BLaER1 (cell line): ENCODE data around the gene ZFAND2A.
A peak's percentile ranks its signal among the peaks of the same experiment; 100 is the strongest.

ENCODE experiments used
- H3K27ac ChIP-seq: shearing (Covaris generic); formaldehyde crosslinking; 2 replicates; pipeline ENCODE4 v1.8.1; 2022
- H3K27me3 ChIP-seq: shearing (Covaris generic); formaldehyde crosslinking; 2 replicates; pipeline ENCODE4 v1.8.1; 2022
- H3K36me3 ChIP-seq: shearing (Covaris generic); formaldehyde crosslinking; 2 replicates; pipeline ENCODE4 v1.8.1; 2022
- H3K4me1 ChIP-seq: shearing (Covaris generic); formaldehyde crosslinking; 2 replicates; pipeline ENCODE4 v1.8.1; 2022
- H3K4me2 ChIP-seq: shearing (Covaris generic); formaldehyde crosslinking; 2 replicates; pipeline ENCODE4 v1.8.1; 2022
- H3K4me3 ChIP-seq: shearing (Covaris generic); formaldehyde crosslinking; 2 replicates; pipeline ENCODE4 v1.8.1; 2022
- H3K9ac ChIP-seq: shearing (Covaris generic); formaldehyde crosslinking; 2 replicates; pipeline ENCODE4 v1.8.1; 2022
- H3K9me3 ChIP-seq: shearing (Covaris generic); formaldehyde crosslinking; 2 replicates; pipeline ENCODE4 v1.8.1; 2022
- H4K20me1 ChIP-seq: shearing (Covaris generic); formaldehyde crosslinking; 2 replicates; pipeline ENCODE4 v1.8.1; 2022
- Cebpa-rat ChIP-seq: shearing (Covaris generic); IDR thresholded peaks from 2 replicates; pipeline ENCODE4 v1.8.1; 2022

The ZFAND2A gene

GRCh38 chr7:1140476-1141104 is 19.4 kb downstream of the ZFAND2A start:
- Histone ChIP-seq H3K36me3 (no peaks in the 10 kb centered on the region), H3K4me2 (peak overlapping the region; percentile 45), H3K4me3 (no peak overlapping the region), H3K9me3 (no peaks in the 10 kb centered on the region), H4K20me1 (no peaks in the 10 kb centered on the region), H3K9ac (no peak overlapping the region), H3K27ac (no peak overlapping the region), H3K27me3 (no peaks in the 10 kb centered on the region), H3K4me1 (peaks cover 56% of the 10 kb centered on the region)
- TF ChIP-seq Cebpa-rat: no peak

GRCh38 chr7:1137517-1138167 is 22.4 kb downstream of the ZFAND2A start:
- Histone ChIP-seq H3K4me2 (peak overlapping the region; percentile 98), H3K9ac (peak overlapping the region; percentile 87), H4K20me1 (no peaks in the 10 kb centered on the region), H3K4me3 (peak overlapping the region; percentile 88), H3K4me1 (peaks cover 46% of the 10 kb centered on the region), H3K36me3 (peaks cover 5% of the 10 kb centered on the region), H3K9me3 (peaks cover 5% of the 10 kb centered on the region; the same call in 1 of the 2 replicates), H3K27me3 (no peaks in the 10 kb centered on the region), H3K27ac (peak overlapping the region; percentile 71)
- no peak for TF ChIP-seq Cebpa-rat

DNA sequence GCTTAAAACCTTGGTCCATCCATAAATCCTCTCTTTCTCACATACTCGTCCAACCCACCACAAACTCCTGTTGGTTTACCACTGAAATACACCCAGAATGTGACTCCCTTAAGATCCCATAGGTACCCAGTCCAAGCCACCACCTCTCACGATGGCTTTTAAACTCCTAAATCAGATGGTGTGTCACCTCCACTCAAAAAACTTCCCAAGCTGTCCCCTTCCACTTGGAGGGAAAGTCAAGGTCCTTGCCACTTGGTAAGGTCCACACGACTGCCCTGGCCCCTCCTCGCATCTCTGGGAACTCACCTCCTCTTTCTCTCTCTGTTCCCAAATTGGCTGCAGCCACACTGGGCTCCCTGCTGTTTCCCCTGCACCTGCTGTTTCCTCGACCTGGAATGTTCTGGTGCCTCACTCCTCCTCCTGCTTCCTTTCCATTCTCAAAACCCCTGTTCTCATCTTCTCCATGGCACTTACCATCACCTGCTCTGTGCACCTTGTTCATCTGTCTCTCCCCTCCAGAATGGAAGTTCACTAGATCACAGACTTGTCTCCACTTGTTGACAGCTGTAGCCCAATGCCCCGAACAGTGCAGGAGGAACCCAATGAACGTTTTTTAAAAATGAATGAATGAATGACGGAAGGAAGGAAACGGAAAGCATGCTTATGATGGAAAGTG is 23.0 kb downstream of the ZFAND2A start:
- peak overlapping the region; percentile 71; the same call in 1 of the 2 replicates for H3K27ac ChIP-seq
- no peak for TF ChIP-seq Cebpa-rat
- peak overlapping the region; percentile 87 for H3K9ac ChIP-seq

DNA sequence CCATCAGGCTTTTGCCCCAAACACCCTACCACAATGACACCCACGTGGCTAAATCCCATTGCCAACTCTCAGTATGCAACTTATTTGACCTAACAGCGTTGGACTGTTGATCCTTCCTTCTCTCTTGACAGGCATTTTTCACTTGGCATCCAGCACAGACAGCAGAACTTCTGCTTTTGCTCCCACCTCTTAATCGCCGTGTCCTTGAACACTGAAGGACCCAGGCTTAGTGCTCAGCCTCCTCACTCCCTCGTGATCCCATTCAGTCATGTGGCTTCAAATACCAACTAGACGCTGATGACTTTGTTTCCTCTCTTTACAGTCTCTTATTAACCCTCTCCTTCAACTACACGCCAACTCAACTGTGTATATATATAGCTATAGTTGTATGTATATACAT is 25.0 kb downstream of the ZFAND2A start:
- H3K36me3 ChIP-seq: peaks cover 18% of the 10 kb centered on the region
- TF ChIP-seq Cebpa-rat: no peak
- H3K9me3 ChIP-seq: peaks cover 13% of the 10 kb centered on the region
- no peaks in the 10 kb centered on the region for H4K20me1 ChIP-seq
- peaks cover 28% of the 10 kb centered on the region for H3K4me1 ChIP-seq
- no peak overlapping the region for H3K4me3 ChIP-seq
- H3K27me3 ChIP-seq: no peaks in the 10 kb centered on the region
- no peak overlapping the region for H3K9ac ChIP-seq
- H3K27ac ChIP-seq: no peak overlapping the region
- H3K4me2 ChIP-seq: no peak overlapping the region

More for the DNA sequence above, 23.0 kb downstream of the ZFAND2A start:
- peaks cover 12% of the 10 kb centered on the region for H3K9me3 ChIP-seq
- peak overlapping the region; percentile 98 for H3K4me2 ChIP-seq
- H4K20me1 ChIP-seq: no peaks in the 10 kb centered on the region
- H3K36me3 ChIP-seq: peaks cover 12% of the 10 kb centered on the region
- peak overlapping the region; percentile 88 for H3K4me3 ChIP-seq
- no peaks in the 10 kb centered on the region for H3K27me3 ChIP-seq
- H3K4me1 ChIP-seq: peaks cover 39% of the 10 kb centered on the region

GRCh38 chr7:1131471-1132265 is 28.3 kb downstream of the ZFAND2A start:
- Histone ChIP-seq H3K4me3 (no peak overlapping the region), H3K4me1 (peaks cover 2% of the 10 kb centered on the region), H3K9ac (no peak overlapping the region), H3K27me3 (no peaks in the 10 kb centered on the region), H3K4me2 (no peak overlapping the region), H3K9me3 (peaks cover 13% of the 10 kb centered on the region), H3K27ac (no peak overlapping the region), H3K36me3 (peaks cover 31% of the 10 kb centered on the region), H4K20me1 (no peaks in the 10 kb centered on the region)
- TF ChIP-seq Cebpa-rat: no peak

DNA sequence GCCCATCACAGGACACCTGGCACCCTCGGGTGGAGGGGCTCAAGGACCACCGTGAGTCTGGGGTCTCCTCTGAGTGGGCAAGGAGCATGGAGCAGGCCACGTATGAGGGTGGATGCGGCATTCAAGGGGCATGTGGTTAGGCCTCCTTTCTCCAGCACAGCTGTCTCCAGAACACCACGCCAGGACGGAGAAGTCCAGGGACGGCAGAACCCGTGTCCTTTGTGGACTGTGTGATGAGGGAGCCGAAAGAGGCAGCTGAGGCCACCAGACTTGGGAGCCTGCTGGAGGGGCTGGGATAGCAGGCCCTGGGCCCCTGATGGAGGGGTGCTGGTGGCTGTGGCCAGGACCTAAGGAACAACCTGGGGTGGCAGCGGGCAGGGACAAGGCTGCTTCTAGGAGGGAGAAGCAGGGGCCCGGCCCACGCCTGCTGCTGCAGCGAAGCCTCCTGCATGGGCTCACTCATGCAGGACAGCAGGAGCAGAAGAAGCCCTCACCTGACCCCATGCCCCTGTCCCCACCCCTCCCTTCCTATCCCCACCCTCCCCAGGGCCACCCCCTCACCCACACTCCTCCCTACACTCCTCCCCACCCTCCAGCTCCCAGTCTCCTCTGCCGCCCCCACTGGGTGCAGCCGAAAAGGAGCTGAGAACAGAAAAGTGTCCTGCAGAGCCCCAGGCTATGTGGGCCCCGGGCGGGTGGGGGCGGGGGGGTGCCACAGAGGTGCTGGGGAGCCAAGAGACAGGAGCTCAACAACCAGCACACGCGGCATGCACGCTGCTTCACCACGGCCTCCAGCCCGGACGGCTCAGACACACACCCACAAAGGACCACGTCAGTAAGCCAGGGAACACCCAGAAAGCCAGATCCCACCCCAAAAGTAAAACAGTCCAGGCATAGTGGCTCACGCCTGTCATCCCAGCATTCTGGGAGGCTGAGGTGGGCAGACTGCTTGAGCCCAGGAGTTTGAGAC is 29.7 kb downstream of the ZFAND2A start:
- H3K4me2 ChIP-seq: 0 out of 2 replicates have a peak overlapping the region, but pooled peaks have one; percentile 17
- no peak for TF ChIP-seq Cebpa-rat
- no peak overlapping the region for H3K9ac ChIP-seq
- H3K27me3 ChIP-seq: no peaks in the 10 kb centered on the region
- H3K4me1 ChIP-seq: no peaks in the 10 kb centered on the region; the same call in 1 of the 2 replicates
- H3K9me3 ChIP-seq: peaks cover 13% of the 10 kb centered on the region
- H3K4me3 ChIP-seq: no peak overlapping the region
- 0 out of 2 replicates have a peak, but pooled peaks cover 2% of the 10 kb centered on the region for H4K20me1 ChIP-seq
- H3K36me3 ChIP-seq: peaks cover 44% of the 10 kb centered on the region
- no peak overlapping the region for H3K27ac ChIP-seq

DNA sequence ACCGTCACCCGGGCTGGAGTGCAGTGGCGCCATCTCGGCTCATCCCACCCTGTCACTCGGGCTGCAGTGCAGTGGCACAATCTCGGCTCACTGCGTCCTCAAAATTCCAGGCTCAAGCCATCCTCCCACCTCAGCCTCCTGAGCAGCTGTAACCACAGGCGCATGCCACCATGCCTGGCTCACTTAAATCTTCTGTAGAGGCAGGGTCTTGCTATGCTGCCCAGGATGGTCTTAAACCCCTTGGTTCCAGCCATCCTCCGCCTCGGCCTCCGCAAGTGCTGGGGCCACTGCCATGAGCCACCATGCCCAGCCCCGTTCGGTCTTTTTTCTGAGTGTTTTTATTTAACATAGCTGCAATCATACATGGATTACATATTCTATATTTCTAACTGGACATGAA is 30.6 kb downstream of the ZFAND2A start:
- Histone ChIP-seq H3K36me3 (peaks cover 51% of the 10 kb centered on the region), H3K4me1 (peaks cover 8% of the 10 kb centered on the region; the same call in 1 of the 2 replicates), H3K4me2 (no peak overlapping the region), H3K9me3 (peaks cover 13% of the 10 kb centered on the region), H4K20me1 (0 out of 2 replicates have a peak, but pooled peaks cover 5% of the 10 kb centered on the region), H3K27ac (no peak overlapping the region), H3K9ac (no peak overlapping the region), H3K27me3 (no peaks in the 10 kb centered on the region), H3K4me3 (no peak overlapping the region)
- no peak for TF ChIP-seq Cebpa-rat

- Histone ChIP-seq H3K27ac (no peak overlapping the region), H3K9ac (no peak overlapping the region), H4K20me1 (peaks cover 21% of the 10 kb centered on the region), H3K9me3 (peaks cover 2% of the 10 kb centered on the region), H3K4me3 (no peak overlapping the region), H3K4me1 (peaks cover 30% of the 10 kb centered on the region), H3K4me2 (no peak overlapping the region), H3K36me3 (peaks cover 39% of the 10 kb centered on the region), H3K27me3 (no peaks in the 10 kb centered on the region)
- TF ChIP-seq Cebpa-rat: no peak
These were observed 33.0 kb downstream of the ZFAND2A start for GRCh38 chr7:1127001-1127400.
